ENCODE measurements around the gene ATPAF2.

The ATPAF2 gene

DNA sequence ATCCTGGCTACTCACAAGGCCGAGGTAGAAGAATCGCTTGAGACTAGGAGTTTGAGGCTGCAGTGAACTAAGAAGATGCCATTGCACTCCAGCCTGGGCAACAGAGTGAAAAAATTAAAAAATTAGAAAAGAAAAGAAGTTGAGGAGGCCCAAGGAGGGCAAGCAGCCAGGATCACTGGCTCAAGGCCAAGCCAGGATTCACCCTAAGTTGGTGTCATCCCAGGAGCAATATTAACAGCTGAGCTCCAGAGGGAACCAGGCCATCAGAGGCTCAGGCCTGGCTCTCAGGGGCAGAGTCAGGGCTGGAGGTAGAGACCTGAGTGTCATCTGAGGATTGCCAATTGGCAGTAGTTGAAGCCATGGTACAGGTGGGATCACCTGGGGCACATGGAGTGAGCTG lies 45.6 kb downstream of the ATPAF2 start:
- Histone ChIP-seq H3K4me2 (no peak overlapping the region), H3K4me1 (ENCODE audit: low read depth, poor library complexity, severe bottlenecking) (no peaks in the 10 kb centered on the region), H4K20me1 (ENCODE audit: insufficient read depth) (no peaks in the 10 kb centered on the region), H3K4me3 (IDR thresholded peaks at IDR 0.05; ENCODE audit: insufficient read depth, low read depth, low read length) (no peak overlapping the region), H3K9ac (no peak overlapping the region), H3K79me2 (ENCODE audit: insufficient read depth, low read depth) (no peaks in the 10 kb centered on the region), H3K27me3 (ENCODE audit: insufficient read depth, low read depth) (no peaks in the 10 kb centered on the region), H3K36me3 (ENCODE audit: insufficient read depth) (no peaks in the 10 kb centered on the region), H3K27ac (no peak overlapping the region), H2AFZ (ENCODE audit: low read depth) (no peak overlapping the region)
- TF ChIP-seq, protein P1, sequence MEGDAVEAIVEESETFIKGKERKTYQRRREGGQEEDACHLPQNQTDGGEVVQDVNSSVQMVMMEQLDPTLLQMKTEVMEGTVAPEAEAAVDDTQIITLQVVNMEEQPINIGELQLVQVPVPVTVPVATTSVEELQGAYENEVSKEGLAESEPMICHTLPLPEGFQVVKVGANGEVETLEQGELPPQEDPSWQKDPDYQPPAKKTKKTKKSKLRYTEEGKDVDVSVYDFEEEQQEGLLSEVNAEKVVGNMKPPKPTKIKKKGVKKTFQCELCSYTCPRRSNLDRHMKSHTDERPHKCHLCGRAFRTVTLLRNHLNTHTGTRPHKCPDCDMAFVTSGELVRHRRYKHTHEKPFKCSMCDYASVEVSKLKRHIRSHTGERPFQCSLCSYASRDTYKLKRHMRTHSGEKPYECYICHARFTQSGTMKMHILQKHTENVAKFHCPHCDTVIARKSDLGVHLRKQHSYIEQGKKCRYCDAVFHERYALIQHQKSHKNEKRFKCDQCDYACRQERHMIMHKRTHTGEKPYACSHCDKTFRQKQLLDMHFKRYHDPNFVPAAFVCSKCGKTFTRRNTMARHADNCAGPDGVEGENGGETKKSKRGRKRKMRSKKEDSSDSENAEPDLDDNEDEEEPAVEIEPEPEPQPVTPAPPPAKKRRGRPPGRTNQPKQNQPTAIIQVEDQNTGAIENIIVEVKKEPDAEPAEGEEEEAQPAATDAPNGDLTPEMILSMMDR (conservative IDR thresholded peaks at IDR 0.05; ENCODE audit: low read depth, low read length), result no peak

DNA sequence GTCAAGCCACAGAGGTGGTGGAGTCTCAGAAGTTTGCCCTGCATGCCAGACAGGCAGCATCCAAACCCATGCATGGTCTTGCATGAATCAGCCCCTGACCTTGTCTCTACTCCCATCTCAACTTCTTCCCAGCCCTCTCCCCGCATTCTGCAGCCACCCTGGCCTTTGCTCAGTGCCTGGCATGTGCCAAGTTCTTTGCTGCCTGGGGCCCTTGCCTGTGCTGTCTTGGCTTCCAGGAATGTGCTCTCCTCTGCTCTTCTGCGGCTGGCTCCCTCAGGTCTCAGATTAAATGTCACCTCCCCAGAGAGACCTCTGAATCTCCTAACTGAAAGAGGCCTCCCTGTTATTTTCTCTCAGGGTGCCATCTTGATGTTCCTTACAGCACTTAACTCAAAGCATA lies 48.7 kb downstream of the ATPAF2 start:
- H3K4me3 ChIP-seq (IDR thresholded peaks at IDR 0.05; ENCODE audit: insufficient read depth, low read depth, low read length), result no peak overlapping the region
- TF ChIP-seq, protein P1 (conservative IDR thresholded peaks at IDR 0.05; ENCODE audit: low read depth, low read length), result no peak
- H3K79me2 ChIP-seq (ENCODE audit: insufficient read depth, low read depth), result no peaks in the 10 kb centered on the region
- H3K36me3 ChIP-seq (ENCODE audit: insufficient read depth), result no peaks in the 10 kb centered on the region
- H3K27me3 ChIP-seq (ENCODE audit: insufficient read depth, low read depth), result no peaks in the 10 kb centered on the region
- no peaks in the 10 kb centered on the region for H4K20me1 ChIP-seq (ENCODE audit: insufficient read depth)
- no peaks in the 10 kb centered on the region for H3K4me1 ChIP-seq (ENCODE audit: low read depth, poor library complexity, severe bottlenecking)
- no peak overlapping the region for H3K4me2 ChIP-seq
- no peak overlapping the region for H3K9ac ChIP-seq
- no peak overlapping the region for H2AFZ ChIP-seq (ENCODE audit: low read depth)
- no peak overlapping the region for H3K27ac ChIP-seq

DNA sequence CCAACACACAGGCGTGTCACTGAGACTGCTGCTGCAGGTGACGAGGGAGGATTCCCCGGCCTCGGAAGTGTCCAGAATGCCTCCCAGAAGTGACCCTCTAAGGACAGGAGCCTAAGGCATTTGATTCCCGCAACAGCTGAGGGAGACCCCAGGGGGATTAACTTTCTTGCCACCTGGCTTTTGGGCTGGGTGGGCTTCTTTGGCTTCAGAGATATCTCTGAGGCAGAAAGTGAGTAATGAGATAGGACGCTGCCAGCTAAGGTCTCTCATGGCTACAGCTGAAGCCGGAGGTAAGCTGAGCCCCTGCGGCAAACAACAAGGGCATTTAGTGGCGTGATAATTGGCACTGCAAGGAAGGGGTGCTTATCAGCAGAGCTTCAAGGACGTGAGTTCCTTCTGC lies 49.4 kb downstream of the ATPAF2 start:
- Histone ChIP-seq H3K4me2 (no peak overlapping the region), H3K4me1 (ENCODE audit: low read depth, poor library complexity, severe bottlenecking) (no peaks in the 10 kb centered on the region), H3K79me2 (ENCODE audit: insufficient read depth, low read depth) (no peaks in the 10 kb centered on the region), H3K27me3 (ENCODE audit: insufficient read depth, low read depth) (no peaks in the 10 kb centered on the region), H2AFZ (ENCODE audit: low read depth) (no peak overlapping the region), H4K20me1 (ENCODE audit: insufficient read depth) (no peaks in the 10 kb centered on the region), H3K27ac (no peak overlapping the region), H3K9ac (no peak overlapping the region), H3K36me3 (ENCODE audit: insufficient read depth) (no peaks in the 10 kb centered on the region), H3K4me3 (IDR thresholded peaks at IDR 0.05; ENCODE audit: insufficient read depth, low read depth, low read length) (no peak overlapping the region)
- TF ChIP-seq, protein P1 (conservative IDR thresholded peaks at IDR 0.05; ENCODE audit: low read depth, low read length), result no peak

DNA sequence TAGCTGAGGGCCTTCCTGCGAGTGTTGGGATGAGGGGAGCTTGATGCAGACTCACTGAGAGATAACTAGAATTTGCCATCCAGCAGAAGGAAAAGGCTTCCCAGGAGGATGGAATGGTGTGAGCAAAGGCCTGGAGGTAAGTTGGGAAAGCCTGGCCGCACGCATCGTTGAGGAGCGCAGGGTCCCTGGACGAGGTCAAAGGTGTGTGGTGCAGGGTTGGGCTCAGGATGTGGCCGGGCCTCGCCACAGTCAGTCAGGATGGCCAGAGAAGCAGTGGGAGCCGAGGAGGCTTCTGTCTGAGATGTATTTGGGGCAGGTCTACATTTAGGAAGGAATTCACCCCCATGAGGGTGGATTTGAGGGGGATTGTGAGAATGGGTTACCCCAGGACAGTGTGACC lies 49.9 kb downstream of the ATPAF2 start:
- TF ChIP-seq, protein P1 (conservative IDR thresholded peaks at IDR 0.05; ENCODE audit: low read depth, low read length), result no peak
- no peaks in the 10 kb centered on the region for H4K20me1 ChIP-seq (ENCODE audit: insufficient read depth)
- no peak overlapping the region for H3K4me2 ChIP-seq
- H3K36me3 ChIP-seq (ENCODE audit: insufficient read depth), result no peaks in the 10 kb centered on the region
- H3K79me2 ChIP-seq (ENCODE audit: insufficient read depth, low read depth), result no peaks in the 10 kb centered on the region
- H3K9ac ChIP-seq, result no peak overlapping the region
- no peaks in the 10 kb centered on the region for H3K27me3 ChIP-seq (ENCODE audit: insufficient read depth, low read depth)
- no peak overlapping the region for H3K27ac ChIP-seq
- H3K4me1 ChIP-seq (ENCODE audit: low read depth, poor library complexity, severe bottlenecking), result no peaks in the 10 kb centered on the region
- H3K4me3 ChIP-seq (IDR thresholded peaks at IDR 0.05; ENCODE audit: insufficient read depth, low read depth, low read length), result no peak overlapping the region
- no peak overlapping the region for H2AFZ ChIP-seq (ENCODE audit: low read depth)
